ENCODE results near the gene TRIM28.
"Not testable (repeated sequence)": the region's sequence is repeated elsewhere in the genome, so short reads cannot be mapped to it uniquely, and the experiment has no call there.

The TRIM28 gene

GRCh38 chr19:58561373-58562121 lies 17.7 kb downstream of the TRIM28 start:
- no peak for DNase-seq

DNA sequence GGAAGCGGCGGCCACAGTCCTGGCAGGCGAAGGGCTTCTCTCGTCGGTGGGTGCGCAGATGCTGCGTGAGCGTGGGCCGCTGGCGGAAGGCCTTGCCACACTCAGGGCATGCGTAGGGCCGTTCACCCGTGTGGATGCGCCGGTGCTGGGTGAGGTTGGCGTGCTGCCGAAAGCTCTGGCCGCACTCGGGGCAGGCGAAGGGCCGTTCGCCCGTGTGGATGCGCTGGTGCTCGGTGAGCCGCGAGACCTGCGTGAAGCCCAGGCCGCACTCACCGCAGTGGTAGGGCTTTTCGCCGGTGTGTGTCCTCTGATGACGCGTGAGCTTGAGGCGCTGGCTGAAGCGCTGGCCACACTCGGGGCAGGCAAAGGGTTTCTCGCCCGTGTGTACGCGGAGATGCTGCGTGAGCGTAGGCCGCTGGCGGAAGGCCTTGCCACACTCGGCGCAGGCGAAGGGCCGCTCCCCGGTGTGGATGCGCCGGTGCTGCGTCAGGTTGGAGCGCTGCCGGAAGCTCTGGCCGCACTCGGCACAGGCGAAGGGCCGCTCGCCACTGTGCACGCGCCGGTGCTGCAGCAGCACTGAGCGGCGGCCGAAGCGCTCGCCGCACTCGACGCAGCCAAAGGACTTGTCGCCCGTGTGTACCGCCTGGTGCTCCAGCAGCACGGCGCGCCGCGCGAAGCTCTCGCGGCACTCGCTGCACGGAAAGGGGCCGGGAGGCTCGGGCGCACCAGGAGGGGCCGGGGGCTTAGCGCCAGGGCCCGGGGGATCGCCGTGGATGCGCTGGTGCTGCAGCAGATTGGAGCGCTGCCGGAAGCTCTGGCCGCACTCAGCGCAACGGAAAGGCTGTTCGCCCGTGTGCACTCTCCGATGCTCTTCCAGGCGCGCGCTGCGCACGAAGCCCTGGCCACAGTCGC lies 18.5 kb downstream of the TRIM28 start:
- DNase-seq: no peak

DNA sequence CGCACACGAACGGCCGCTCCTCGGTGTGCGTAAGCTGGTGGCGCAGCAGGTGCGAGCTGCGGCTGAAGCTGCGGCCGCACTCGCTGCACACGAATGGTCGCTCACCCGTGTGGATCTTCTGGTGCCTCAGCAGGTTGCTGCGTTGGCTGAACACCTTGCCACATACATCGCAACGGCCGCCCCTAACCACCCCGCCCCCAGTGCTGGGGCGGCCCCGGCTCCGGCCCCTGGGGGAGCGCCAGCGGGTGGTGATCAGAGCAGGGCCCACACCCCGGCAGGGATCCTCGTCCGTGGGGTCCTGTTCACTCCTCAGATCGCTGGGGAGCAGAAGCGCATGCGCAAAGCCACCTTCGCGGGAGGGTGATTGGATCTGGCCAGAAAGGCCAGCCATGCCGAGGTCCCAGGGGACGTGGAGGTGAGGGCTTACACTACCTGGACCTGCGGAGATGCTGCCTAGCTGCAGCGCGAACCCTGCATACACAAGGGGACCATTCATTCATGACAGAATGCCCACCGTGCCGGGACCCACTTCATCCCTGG lies 19.2 kb downstream of the TRIM28 start:
- peak; percentile 75 for DNase-seq

- DNase-seq: no peak
These were observed 20.0 kb downstream of the TRIM28 start for GRCh38 chr19:58563823-58564222.

DNA sequence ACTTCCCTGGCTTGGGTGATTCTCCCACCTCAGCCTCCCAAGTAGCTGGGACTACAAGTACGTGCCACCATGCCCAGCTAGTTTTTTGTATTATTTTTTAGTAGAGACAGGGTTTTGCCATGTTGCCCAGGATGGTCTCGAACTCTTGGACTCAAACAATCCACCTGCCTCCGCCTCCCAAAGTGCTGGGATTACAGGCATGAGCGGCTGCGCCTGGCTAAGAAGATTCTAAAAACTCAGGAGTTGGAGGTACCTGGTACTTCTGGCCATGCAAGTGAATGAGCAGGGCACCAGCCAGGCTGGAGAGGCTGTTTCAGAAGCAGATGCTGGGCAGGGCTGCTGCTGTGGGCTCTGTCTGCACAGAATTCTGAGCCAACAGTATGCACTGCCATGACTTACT lies 23.1 kb downstream of the TRIM28 start:
- DNase-seq: no peak

- no peak for DNase-seq
These were observed 24.7 kb downstream of the TRIM28 start for GRCh38 chr19:58568453-58569130.

GRCh38 chr19:58569191-58569942 lies 25.5 kb downstream of the TRIM28 start:
- DNase-seq: no peak

DNA sequence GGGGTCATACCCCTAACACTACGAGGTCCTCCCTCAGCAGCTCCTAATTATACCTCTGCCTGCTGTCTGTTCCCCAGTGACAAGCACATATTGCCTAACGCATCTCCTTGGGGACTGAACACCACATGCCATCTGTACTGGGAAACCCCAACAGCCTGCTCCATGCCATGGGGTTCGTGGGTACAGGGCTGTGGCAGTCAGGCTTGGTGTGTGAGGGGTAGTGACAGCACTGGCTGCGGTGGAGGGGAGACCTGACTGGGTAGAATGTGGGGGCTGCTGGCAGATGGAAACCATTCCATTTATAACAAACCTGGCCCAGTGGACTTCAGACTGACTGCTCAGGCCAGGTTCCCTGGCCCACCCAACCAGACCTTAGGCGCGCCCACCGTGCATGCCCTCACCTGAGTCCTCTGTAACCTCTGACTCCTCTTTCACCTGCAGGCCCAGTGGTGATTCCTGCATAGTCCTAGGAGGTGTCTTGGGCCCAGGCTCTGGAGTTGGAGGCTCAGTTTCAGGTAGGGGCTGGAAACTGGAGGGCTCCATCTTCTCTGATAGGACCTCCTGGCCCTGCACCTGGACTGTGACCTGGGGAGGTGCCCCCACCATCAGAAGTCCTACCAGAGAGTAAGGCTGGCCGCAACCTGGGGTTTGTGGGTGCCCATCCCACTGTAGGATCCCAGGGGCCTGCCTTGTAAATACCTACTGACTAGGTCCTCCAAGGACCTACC lies 26.2 kb downstream of the TRIM28 start:
- DNase-seq: no peak

GRCh38 chr19:58570770-58571574 lies 27.1 kb downstream of the TRIM28 start:
- peak; percentile 59 for DNase-seq

GRCh38 chr19:58571575-58571947 lies 27.7 kb downstream of the TRIM28 start:
- DNase-seq: no peak

DNA sequence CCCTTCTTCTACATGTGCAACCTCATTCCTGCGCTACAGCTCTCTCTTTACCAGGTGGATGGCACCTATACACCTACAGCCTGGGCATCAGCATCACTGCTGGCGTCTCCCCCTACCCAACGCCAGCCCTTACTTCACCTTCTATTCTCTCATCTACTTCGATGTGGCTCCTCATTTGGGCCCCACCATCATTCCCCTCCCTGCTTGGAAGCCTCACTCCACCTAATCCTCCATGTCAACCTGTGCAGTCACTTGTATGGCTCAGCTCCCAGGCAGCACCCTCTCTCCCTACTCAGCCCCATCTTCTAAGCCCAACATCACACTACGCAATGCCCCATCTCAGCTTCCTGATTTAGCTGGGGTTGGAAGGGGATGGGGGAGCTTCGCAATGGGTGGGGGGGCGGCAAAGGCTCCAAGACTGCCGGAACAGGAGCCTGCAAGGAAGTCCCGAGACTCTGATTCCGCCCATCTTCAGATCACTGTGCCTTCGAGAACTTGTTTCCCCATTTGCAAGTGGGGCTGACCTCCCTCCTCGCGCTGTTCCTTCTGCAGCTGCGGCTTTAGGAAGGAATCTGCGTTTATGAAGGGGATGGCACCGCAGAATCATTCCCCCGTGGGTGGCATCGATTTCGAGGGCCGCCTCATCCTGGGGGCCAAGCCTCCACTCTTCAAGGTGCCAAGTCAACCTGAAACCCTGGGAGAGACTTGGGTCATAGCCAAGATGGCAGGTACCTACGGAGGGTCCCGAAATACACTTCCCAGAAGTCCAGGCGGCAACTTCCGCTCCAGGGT lies 28.4 kb downstream of the TRIM28 start:
- no peak for DNase-seq

DNA sequence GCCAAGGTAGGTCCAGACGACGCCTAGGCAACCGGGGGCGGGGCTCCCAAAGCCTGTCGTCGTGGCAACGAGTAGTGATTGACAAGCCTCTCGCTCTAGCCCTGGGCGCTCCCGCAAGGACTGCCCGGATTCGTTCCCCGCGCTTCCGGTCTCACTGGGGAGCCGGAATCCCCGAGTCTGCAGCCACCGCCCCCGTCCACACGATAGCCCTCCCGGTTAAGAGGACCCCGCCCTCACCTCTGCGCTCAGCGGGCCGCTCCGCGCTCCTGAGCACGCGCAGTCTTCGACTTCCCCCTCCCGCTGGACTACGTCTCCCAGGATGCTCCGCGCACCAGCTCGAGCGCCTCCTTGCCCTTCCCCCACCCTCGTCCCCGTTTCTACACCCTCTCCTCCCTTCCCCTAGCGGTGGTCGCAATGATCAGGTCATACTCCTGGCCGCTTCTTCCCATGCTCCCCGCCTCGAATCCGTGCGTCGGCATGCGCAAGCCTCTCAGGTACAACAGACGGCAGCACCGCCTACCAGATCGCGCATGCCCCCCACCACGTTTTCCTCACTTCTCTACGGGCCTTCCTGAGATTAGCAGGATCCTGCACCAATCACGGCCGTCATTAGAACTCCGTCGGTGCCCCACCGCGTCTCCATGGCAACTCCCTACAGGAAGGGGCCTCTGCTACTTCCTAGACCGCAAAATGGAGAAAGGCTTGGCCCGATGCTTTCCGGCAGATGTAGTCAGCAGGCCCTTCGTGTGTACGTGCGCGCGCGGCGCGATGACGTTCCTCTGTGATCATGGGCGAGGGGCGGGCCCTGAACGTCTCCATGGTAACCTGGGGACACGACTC lies 29.2 kb downstream of the TRIM28 start, which contains the start of gene MZF1:
TSS of gene MZF1 (minus strand) at position 518 of the 840 bp plus-strand sequence. CDS start 1,946 bp downstream, outside the sequence.
- DNase-seq: peak; percentile 100

DNA sequence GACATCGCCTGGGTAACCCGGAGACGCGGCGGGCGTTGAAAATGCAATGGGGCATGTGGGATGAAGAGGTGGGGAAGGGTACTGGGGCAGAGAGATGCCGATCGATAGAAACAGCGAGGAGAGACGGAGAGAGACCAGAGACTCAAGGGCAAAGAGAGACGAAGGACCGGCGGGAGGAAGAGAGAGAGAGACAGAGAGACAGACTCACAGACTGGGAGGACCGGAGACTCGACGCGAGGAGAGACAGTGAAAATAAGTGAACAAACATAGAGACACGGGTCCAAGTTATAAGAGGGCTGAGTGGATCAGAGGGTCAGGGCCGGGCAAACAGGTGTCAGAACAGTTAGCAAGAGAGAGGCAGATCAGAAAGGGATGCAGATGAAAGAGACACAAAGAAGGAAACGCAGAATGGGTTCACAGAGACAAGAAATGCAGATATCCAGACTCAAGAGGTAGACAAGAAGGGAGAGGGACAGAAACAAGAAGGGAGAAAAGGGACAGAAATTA lies 29.8 kb downstream of the TRIM28 start:
- no peak for DNase-seq

- peak; percentile 92 for DNase-seq
These were observed 31.5 kb downstream of the TRIM28 start for GRCh38 chr19:58575183-58576041.

- DNase-seq: not testable (repeated sequence)
These were observed 33.7 kb downstream of the TRIM28 start for GRCh38 chr19:58577581-58577980.

DNA sequence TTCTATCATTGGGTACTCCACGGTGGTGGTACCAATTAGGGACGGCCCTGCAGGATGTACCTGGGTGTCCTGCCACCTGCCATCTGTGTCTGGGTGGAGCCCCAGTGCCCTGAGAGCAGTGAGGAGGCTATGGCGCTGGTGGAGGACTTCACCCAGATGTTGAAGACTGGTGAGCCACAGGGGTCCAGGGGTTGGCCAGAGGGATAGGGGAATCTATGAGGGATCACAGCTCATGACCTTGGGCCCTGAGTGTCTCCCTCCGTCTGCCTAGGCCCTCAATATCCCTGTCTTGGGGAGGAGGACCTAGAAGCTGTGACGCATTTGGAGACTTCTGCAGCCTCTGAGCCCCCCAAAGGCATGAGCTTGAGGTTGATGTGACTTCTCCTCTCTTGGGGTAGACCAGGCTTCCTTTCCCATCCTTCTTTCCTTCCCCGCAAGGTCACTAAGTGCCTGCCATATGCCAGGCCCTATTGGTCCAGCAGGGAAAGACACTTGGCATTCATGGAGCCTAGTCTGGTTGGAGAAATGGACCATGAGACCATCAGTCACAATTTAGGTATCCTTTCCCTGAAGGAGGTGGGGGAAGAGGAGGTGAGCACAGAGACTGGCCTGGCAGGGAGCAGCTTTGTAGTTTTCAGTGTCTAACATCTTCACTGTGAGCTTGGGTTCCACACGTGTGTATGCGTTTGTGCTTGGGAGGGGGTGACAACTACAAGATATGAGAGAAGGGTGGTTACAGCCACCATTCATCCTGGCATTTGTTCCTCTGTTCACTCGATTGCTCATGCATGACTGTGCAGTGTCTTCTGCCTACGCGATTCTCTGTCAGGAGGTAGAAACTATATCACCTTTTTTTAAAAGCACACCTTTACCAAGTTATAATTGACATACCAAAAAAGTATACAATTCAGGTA lies 34.4 kb downstream of the TRIM28 start:
- DNase-seq: peak; percentile 56

Data from activated effector memory CD4-positive, alpha-beta T cell treated with anti-CD3 and anti-CD28 coated beads, Interleukin-2, amount 50 U/mL, for 16 hours (primary cell).